GM12878 (cell line): Measurements from ENCODE around the gene TCF7L2. TPM values are rescaled to one million over a fixed set of nuclear protein-coding genes. Genes with fewer than 3 reads are reported as not detected.

Experiments used
- ATAC-seq: fragments of 200-7000 bp; cut with Tn5 transposase; 3 replicates; pipeline ENCODE4 v1.9.1; 2020; ENCODE audit warnings: mild to moderate bottlenecking, moderate library complexity
- BruUV-seq: library from RNA; stranded (reverse); fragments of 400-500 nt; replicated peaks from 2 replicates; lab custom pipeline; 2021; lab: Mats Ljungman, UMichigan
- CTCF ChIA-PET: fragments of 300-600 bp; sonication (Branson Sonifier 250); formaldehyde crosslinking; extraction: SDS; loops from one replicate; lab custom pipeline; 2021; ENCODE audit warnings: inconsistent platforms; lab: Yijun Ruan, JAX
- POLR2A ChIA-PET: fragments of 350-600 bp; formaldehyde crosslinking; extraction: SDS; loops from one replicate; lab custom pipeline; 2021; ENCODE audit warnings: inconsistent platforms; lab: Charles Lee
- RAD21 ChIA-PET: fragments of 300-600 bp; sonication (Branson Sonifier 250); formaldehyde crosslinking; loops from one replicate; lab custom pipeline; 2023; ENCODE audit warnings: antibody characterized with exemption; ENCODE audit not compliant: unreplicated experiment; lab: Charles Lee
- SMC1A ChIA-PET: fragments of 300-600 bp; sonication (Branson Sonifier 250); formaldehyde crosslinking; loops from one replicate; lab custom pipeline; 2023; ENCODE audit not compliant: unreplicated experiment, uncharacterized antibody; lab: Charles Lee
- DNase-seq: peaks from one replicate; pipeline ENCODE4 v3.0.0-alpha.2; 2011; ENCODE audit warnings: low read depth, low spot score
- FAIRE-seq: peaks from 3 replicates; lab custom pipeline; 2011; peaks lifted over from hg19 to GRCh38; lab: Jason Lieb, UNC
- H2AFZ ChIP-seq: 2 replicates; pipeline ENCODE4 v1.6.0; 2011; ENCODE audit warnings: low read depth, low read length, control low read depth; ENCODE audit not compliant: control insufficient read depth
- H3K27ac ChIP-seq: 2 replicates; pipeline ENCODE4 v1.5.1; 2011; ENCODE audit warnings: control low read depth; ENCODE audit not compliant: control insufficient read depth, insufficient read depth
- H3K27me3 ChIP-seq, 2 experiments: replicated peaks in 1 of 2; 2 replicates each; pipeline versions ENCODE4 v1.6.0 to v1.6.1; 2011; ENCODE audit warnings: low read length in 1 of 2; ENCODE audit not compliant: control insufficient read depth in 2 of 2, insufficient read depth in 2 of 2
- H3K36me3 ChIP-seq, 2 experiments: 2 replicates each; pipeline ENCODE4 v1.5.1; 2011; ENCODE audit warnings: low read length in 1 of 2; ENCODE audit not compliant: control insufficient read depth in 2 of 2, insufficient read depth in 2 of 2
- H3K4me1 ChIP-seq: 2 replicates; pipeline ENCODE4 v1.6.1; 2011; ENCODE audit warnings: mild to moderate bottlenecking, low read length, moderate library complexity, mixed read lengths; ENCODE audit not compliant: control insufficient read depth, insufficient read depth
- H3K4me2 ChIP-seq: 2 replicates; pipeline ENCODE4 v1.6.0; 2011; ENCODE audit warnings: control low read depth; ENCODE audit not compliant: control insufficient read depth, insufficient read depth
- H3K4me3 ChIP-seq: fragments of 200-600 bp; sonication (generic); 2 replicates; pipeline ENCODE4 v1.5.1; 2016
- H3K79me2 ChIP-seq: 2 replicates; pipeline ENCODE4 v1.6.0; 2011; ENCODE audit warnings: low read length; ENCODE audit not compliant: control insufficient read depth, insufficient read depth
- H3K9ac ChIP-seq: 2 replicates; pipeline ENCODE4 v1.8.0; 2011; ENCODE audit warnings: low read length, control low read depth, mixed read lengths; ENCODE audit not compliant: control insufficient read depth, insufficient read depth
- H3K9me3 ChIP-seq: replicated peaks from 3 replicates; pipeline ENCODE4 v1.5.1; 2011; ENCODE audit warnings: mild to moderate bottlenecking, low read length; ENCODE audit not compliant: control insufficient read depth, insufficient read depth
- H4K20me1 ChIP-seq: 2 replicates; pipeline ENCODE4 v1.6.0; 2011; ENCODE audit not compliant: control insufficient read depth, insufficient read depth
- BCL3 ChIP-seq: IDR thresholded peaks from 2 replicates; pipeline ENCODE4 v1.6.1; 2011; ENCODE audit warnings: borderline replicate concordance, low read depth, mild to moderate bottlenecking, moderate library complexity, low read length; ENCODE audit not compliant: insufficient read depth, poor library complexity, severe bottlenecking
- CBFB ChIP-seq: IDR thresholded peaks from 2 replicates; pipeline ENCODE4 v1.6.1; 2016; ENCODE audit warnings: antibody characterized with exemption, low read depth
- RELB ChIP-seq: fragments of 450-650 bp; IDR thresholded peaks from 2 replicates; pipeline ENCODE4 v1.6.1; 2017; ENCODE audit warnings: low read depth, mild to moderate bottlenecking, moderate library complexity
- SIN3A ChIP-seq: IDR thresholded peaks from 2 replicates; pipeline ENCODE4 v1.6.1; 2012; ENCODE audit warnings: low read depth, low read length, improper control_type of control experiment
- SMAD5 ChIP-seq: IDR thresholded peaks from 2 replicates; pipeline ENCODE4 v1.6.1; 2016; ENCODE audit warnings: antibody characterized with exemption, low read depth
- SRF ChIP-seq, 2 experiments: IDR thresholded peaks; 2 replicates each; pipeline ENCODE4 v1.6.1; 2011; ENCODE audit warnings: low read depth in 2 of 2, low read length in 2 of 2, mild to moderate bottlenecking in 1 of 2, moderate library complexity in 1 of 2
- YBX1 ChIP-seq: fragments of 450-650 bp; IDR thresholded peaks from 2 replicates; pipeline ENCODE4 v1.6.1; 2016; ENCODE audit warnings: antibody characterized with exemption
- ZNF592 ChIP-seq: fragments of 450-650 bp; IDR thresholded peaks from 2 replicates; pipeline ENCODE4 v1.6.1; 2017; ENCODE audit warnings: mild to moderate bottlenecking, moderate library complexity
- WGBS: methylation state at CpG from one replicate; pipeline ENCODE4 v1.1.6; 2016; ENCODE audit warnings: low lambda C conversion rate; ENCODE audit not compliant: insufficient replicate concordance, insufficient coverage; ENCODE audit errors: missing lambda C conversion rate; 5-methylcytosine and 5-hydroxymethylcytosine counted together
- in situ Hi-C: fragments of 300-500 bp; cut with MboI; formaldehyde crosslinking; loops from 9 replicates; pipeline ENCODE4 v1.14.3; 2018; ENCODE audit warnings: mixed read lengths
- intact Hi-C: fragments of 100-400 bp; cut with micrococcal nuclease; formaldehyde crosslinking; loops from one replicate; pipeline ENCODE4 v1.14.2; 2022; ENCODE audit not compliant: unreplicated experiment
- polyA plus RNA-seq, 11 experiments: library from polyadenylated mRNA; depleted of rRNA in 4 of 11; unstranded in 6 of 11; stranded (reverse) in 5 of 11; fragments of >200 nt; fragmentation: Nextera tagmentation in 4 of 11; fragmentation: Illumina TruSeq in 1 of 11; extraction: Ambion mirVana in 4 of 11; extraction: Trizol in 1 of 11; gene quantifications; 1 replicate in 1 of 11; 2 replicates in 10 of 11; pipeline versions ENCODE4 v1.2.1 to v1.2.3, GENCODE V29; 2011 to 2016; ENCODE audit warnings: inconsistent platforms in 2 of 11, missing spikeins in 2 of 11, low read depth in 1 of 11
- total RNA-seq, 4 experiments: library from RNA; depleted of rRNA in 3 of 4; stranded (reverse); fragments of >200 nt in 3 of 4; fragmentation: Illumina TruSeq in 1 of 4; extraction: Trizol in 1 of 4; gene quantifications; 2 replicates each; pipeline versions ENCODE4 v1.2.1 to v1.2.3, GENCODE V29; 2013 to 2021

The TCF7L2 gene
- total and polyA plus RNA-seq, 10 of the 15 experiments (the other 5 are each of a cell fraction or from before 2014, with no cell fraction given): 0.02 to 1.1 (median 0.35) TPM; not detected in 4

- ATAC-seq (no peak), DNase-seq (no peak), FAIRE-seq (no peak)
- no peak overlapping the region for H3K4me3 ChIP-seq
- no peak overlapping the region for H3K9ac ChIP-seq
- 53% methylated on average over 10 of the region's 10 CpGs for WGBS
- no peaks in the 10 kb centered on the region for H3K9me3 ChIP-seq
- ChIA-PET SMC1A (no interaction called here), RAD21 (no interaction called here), CTCF (no interaction called here), POLR2A (no interaction called here)
- BruUV-seq: no TSS peak
- no peak overlapping the region for H2AFZ ChIP-seq
- in situ Hi-C loops: no loop called here
- TF ChIP-seq SMAD5 (no peak), SIN3A (no peak), CBFB (no peak), ZNF592 (no peak), BCL3 (no peak), SRF (IDR thresholded peaks at IDR 0.05; ENCODE audit: low read depth in 2 of 2, low read length in 2 of 2) (no peak), YBX1 (no peak), RELB (no peak)
- no peaks in the 10 kb centered on the region for H3K79me2 ChIP-seq
- no peaks in the 10 kb centered on the region for H3K4me1 ChIP-seq
- intact Hi-C loops: no loop called here
- peaks cover 0 to 5% of the 10 kb centered on the region in 2 experiments; a peak in 1 of 4 replicates for H3K27me3 ChIP-seq
- H3K4me2 ChIP-seq: no peak overlapping the region
- H4K20me1 ChIP-seq: no peaks in the 10 kb centered on the region
- no peaks in the 10 kb centered on the region for H3K36me3 ChIP-seq
- H3K27ac ChIP-seq: no peak overlapping the region
These were observed 183.6 kb downstream of the TCF7L2 start for GRCh38 chr10:113133497-113134115.
